NCI-H2196 (cell line): ENCODE results near the gene CHST7.

ENCODE experiments used
- DNase-seq: peaks from one replicate; lab custom pipeline; 2025; ENCODE audit not compliant: unreplicated experiment; lab: John Stamatoyannopoulos, UW

The CHST7 gene

GRCh38 chrX:46643636-46644035 lies 70.1 kb downstream of the CHST7 start:
- DNase-seq = no peak

DNA sequence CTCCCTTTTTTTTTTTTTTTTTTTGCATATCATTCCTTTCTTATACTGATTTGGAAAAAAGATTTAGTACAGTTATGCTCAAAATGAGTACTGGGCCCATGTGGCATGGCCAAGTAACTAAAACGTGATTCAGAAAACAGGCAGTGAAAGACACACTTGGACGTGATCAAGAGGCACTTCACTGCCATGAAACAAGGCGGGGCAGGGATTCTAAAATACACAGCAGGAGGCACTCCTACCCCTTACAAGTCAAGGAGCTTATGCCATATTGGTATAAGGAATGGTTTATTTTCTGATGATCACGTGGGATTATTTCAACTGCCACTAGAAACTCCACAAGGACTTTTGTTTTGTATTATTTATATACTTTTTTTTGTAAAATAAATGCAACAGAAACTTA lies 72.0 kb downstream of the CHST7 start:
- DNase-seq = no peak

GRCh38 chrX:46647251-46647650 lies 73.7 kb downstream of the CHST7 start:
- DNase-seq = no peak
